Activated CD8-positive, alpha-beta memory T cell treated with anti-CD3 and anti-CD28 coated beads, Interleukin-2, amount 10 ng/mL, durations not matched to agents 7 days and 5 days (primary cell): Measurements from ENCODE around the gene CHD2. TPM values are rescaled to one million over a fixed set of nuclear protein-coding genes. Genes with fewer than 3 reads are reported as not detected.
A peak's percentile ranks its signal among the peaks of the same experiment; 100 is the strongest.
"Not testable (repeated sequence)": the region's sequence is repeated elsewhere in the genome, so short reads cannot be mapped to it uniquely, and the experiment has no call there.

ENCODE experiments used
- ATAC-seq: fragments of 150-1000 bp; cut with Tn5 transposase; one replicate; pipeline ENCODE4 v1.10.0; 2021; ENCODE audit warnings: moderate library complexity
- CTCF ChIA-PET: fragments of 350-600 bp; sonication (Branson Sonifier 250); formaldehyde crosslinking; loops from one replicate; lab custom pipeline; 2021; ENCODE audit warnings: antibody characterized with exemption; lab: Charles Lee
- DNase-seq: peaks from one replicate; pipeline ENCODE4 v3.0.0-alpha.2; 2020
- H3K27ac Mint-ChIP-seq: one replicate; pipeline ENCODE4 v1.8.0; 2021; ENCODE audit warnings: mild to moderate bottlenecking, mixed read lengths
- H3K27me3 Mint-ChIP-seq: one replicate; pipeline ENCODE4 v1.8.0; 2021; ENCODE audit warnings: mixed read lengths
- H3K36me3 Mint-ChIP-seq: one replicate; pipeline ENCODE4 v1.8.0; 2021; ENCODE audit warnings: mild to moderate bottlenecking, mixed read lengths
- H3K4me1 Mint-ChIP-seq: one replicate; pipeline ENCODE4 v1.8.0; 2021; ENCODE audit warnings: mixed read lengths
- H3K4me3 Mint-ChIP-seq: one replicate; pipeline ENCODE4 v1.8.0; 2021; ENCODE audit warnings: mild to moderate bottlenecking, moderate library complexity, mixed read lengths
- H3K9me3 Mint-ChIP-seq: one replicate; pipeline ENCODE4 v1.8.0; 2022; ENCODE audit warnings: low read depth, mixed read lengths
- total RNA-seq, 2 experiments: library from RNA; stranded (reverse); gene quantifications; one replicate each; pipeline ENCODE4 v1.2.3, GENCODE V29; 2021

Gene CHD2
- total RNA-seq, 2 experiments from 2014 or later, result 121 to 151 TPM

GRCh38 chr15:93027413-93027812 is 127.3 kb downstream of the CHD2 start:
- Mint-ChIP-seq H3K4me3 (no peak overlapping the region), H3K27me3 (no peaks in the 10 kb centered on the region), H3K27ac (no peak overlapping the region), H3K36me3 (peaks cover 40% of the 10 kb centered on the region), H3K4me1 (peaks cover 38% of the 10 kb centered on the region), H3K9me3 (no peaks in the 10 kb centered on the region)
- DNase-seq, result peak; percentile 38
- no peak for ATAC-seq
- CTCF ChIA-PET, result interaction anchor here (1.3 to 6.3 kb wide), 4 partner anchors 10 to 1092 kb away, joined by 4 to 57 read pairs (median 42); no protein-coding TSS in a partner anchor

GRCh38 chr15:93028111-93028631 is 128.0 kb downstream of the CHD2 start:
- Mint-ChIP-seq H3K36me3 (peaks cover 33% of the 10 kb centered on the region), H3K4me3 (no peak overlapping the region), H3K27ac (no peak overlapping the region), H3K4me1 (peaks cover 32% of the 10 kb centered on the region), H3K9me3 (no peaks in the 10 kb centered on the region), H3K27me3 (no peaks in the 10 kb centered on the region)
- CTCF ChIA-PET, result interaction anchor here (0.8 to 6.3 kb wide), 7 partner anchors 9 to 1092 kb away, joined by 3 to 57 read pairs (median 4); no protein-coding TSS in a partner anchor
- ATAC-seq (no peak), DNase-seq (peak; percentile 33)

GRCh38 chr15:93028632-93029213 is 128.6 kb downstream of the CHD2 start:
- Mint-ChIP-seq H3K4me3 (no peak overlapping the region), H3K27ac (no peak overlapping the region), H3K4me1 (peaks cover 28% of the 10 kb centered on the region), H3K27me3 (no peaks in the 10 kb centered on the region), H3K36me3 (peaks cover 28% of the 10 kb centered on the region), H3K9me3 (no peaks in the 10 kb centered on the region)
- CTCF ChIA-PET, result interaction anchor here (0.8 to 6.3 kb wide), 9 partner anchors 9 to 1091 kb away, joined by 3 to 57 read pairs (median 3); no protein-coding TSS in a partner anchor
- DNase-seq, result peak; percentile 40
- no peak for ATAC-seq

- CTCF ChIA-PET, result interaction anchor here (0.8 to 6.3 kb wide), 11 partner anchors 12 to 1090 kb away, joined by 3 to 57 read pairs (median 3); partner anchors contain the start of gene RGMA
- no peaks in the 10 kb centered on the region for H3K9me3 Mint-ChIP-seq
- peaks cover 24% of the 10 kb centered on the region for H3K4me1 Mint-ChIP-seq
- no peak overlapping the region for H3K27ac Mint-ChIP-seq
- no peaks in the 10 kb centered on the region for H3K27me3 Mint-ChIP-seq
- peaks cover 23% of the 10 kb centered on the region for H3K36me3 Mint-ChIP-seq
- ATAC-seq (no peak), DNase-seq (peak; percentile 39)
- no peak overlapping the region for H3K4me3 Mint-ChIP-seq
These were observed 129.2 kb downstream of the CHD2 start for GRCh38 chr15:93029214-93029835.

GRCh38 chr15:93029836-93030429 is 129.8 kb downstream of the CHD2 start:
- ATAC-seq (no peak), DNase-seq (peak; percentile 40)
- Mint-ChIP-seq H3K9me3 (no peaks in the 10 kb centered on the region), H3K27me3 (no peaks in the 10 kb centered on the region), H3K36me3 (peaks cover 17% of the 10 kb centered on the region), H3K4me1 (peaks cover 18% of the 10 kb centered on the region), H3K4me3 (no peak overlapping the region), H3K27ac (no peak overlapping the region)
- CTCF ChIA-PET, result interaction anchor here (0.6 to 6.3 kb wide), 29 partner anchors 9 to 1105 kb away, joined by 3 to 57 read pairs (median 3); partner anchors contain the start of gene RGMA

GRCh38 chr15:93030430-93031102 is 130.4 kb downstream of the CHD2 start:
- Mint-ChIP-seq H3K4me3 (no peak overlapping the region), H3K4me1 (peaks cover 12% of the 10 kb centered on the region), H3K9me3 (no peaks in the 10 kb centered on the region), H3K27me3 (no peaks in the 10 kb centered on the region), H3K27ac (no peak overlapping the region), H3K36me3 (peaks cover 10% of the 10 kb centered on the region)
- DNase-seq (peak; percentile 73), ATAC-seq (peak; percentile 86)
- CTCF ChIA-PET, result interaction anchor here (0.6 to 6.3 kb wide), 25 partner anchors 10 to 1105 kb away, joined by 3 to 57 read pairs (median 4); partner anchors contain the start of gene RGMA

GRCh38 chr15:93031103-93031464 is 131.0 kb downstream of the CHD2 start:
- Mint-ChIP-seq H3K4me3 (no peak overlapping the region), H3K9me3 (no peaks in the 10 kb centered on the region), H3K4me1 (peaks cover 11% of the 10 kb centered on the region), H3K27me3 (no peaks in the 10 kb centered on the region), H3K27ac (no peak overlapping the region), H3K36me3 (peaks cover 6% of the 10 kb centered on the region)
- no peak for ATAC-seq
- no peak for DNase-seq
- CTCF ChIA-PET, result interaction anchor here (0.8 to 6.3 kb wide), 9 partner anchors 10 to 1089 kb away, joined by 3 to 57 read pairs (median 8); partner anchors contain the start of gene RGMA

- H3K27ac Mint-ChIP-seq, H3K27me3 Mint-ChIP-seq: not testable (repeated sequence)
These were observed 131.6 kb downstream of the CHD2 start for GRCh38 chr15:93031557-93032384.

GRCh38 chr15:93032515-93033206 is 132.5 kb downstream of the CHD2 start:
- H3K4me1 Mint-ChIP-seq, ATAC-seq, H3K4me3 Mint-ChIP-seq, H3K9me3 Mint-ChIP-seq, H3K36me3 Mint-ChIP-seq, H3K27me3 Mint-ChIP-seq, DNase-seq, H3K27ac Mint-ChIP-seq: not testable (repeated sequence)
- CTCF ChIA-PET, result interaction anchor here (0.8 to 6.3 kb wide), 3 partner anchors 28 to 1087 kb away, joined by 3 to 57 read pairs (median 54); no protein-coding TSS in a partner anchor

More at GRCh38 chr15:93031557-93032384, 131.6 kb downstream of the CHD2 start:
- not testable (repeated sequence) for H3K9me3 Mint-ChIP-seq, H3K4me3 Mint-ChIP-seq, H3K36me3 Mint-ChIP-seq, H3K4me1 Mint-ChIP-seq, DNase-seq, ATAC-seq
- CTCF ChIA-PET, result interaction anchor here (1.7 to 6.3 kb wide), 4 partner anchors 56 to 1088 kb away, joined by 4 to 57 read pairs (median 32); partner anchors contain the start of gene RGMA

- Mint-ChIP-seq H3K27ac (no peak overlapping the region), H3K36me3 (no peaks in the 10 kb centered on the region), H3K27me3 (no peaks in the 10 kb centered on the region), H3K4me1 (peaks cover 9% of the 10 kb centered on the region), H3K4me3 (no peak overlapping the region), H3K9me3 (no peaks in the 10 kb centered on the region)
- CTCF ChIA-PET, result interaction anchor here (0.8 to 6.3 kb wide), 3 partner anchors 28 to 1086 kb away, joined by 3 to 57 read pairs (median 54); no protein-coding TSS in a partner anchor
- no peak for DNase-seq
- no peak for ATAC-seq
These were observed 133.4 kb downstream of the CHD2 start for GRCh38 chr15:93033434-93034045.

- no peak overlapping the region for H3K27ac Mint-ChIP-seq
- no peaks in the 10 kb centered on the region for H3K27me3 Mint-ChIP-seq
- H3K4me1 Mint-ChIP-seq, result peaks cover 7% of the 10 kb centered on the region
- CTCF ChIA-PET, result interaction anchor here (3.6 kb wide), 1 partner anchor 1085 kb away, joined by 20 read pairs; no protein-coding TSS in a partner anchor
- no peak for ATAC-seq
- H3K4me3 Mint-ChIP-seq, result no peak overlapping the region
- no peak for DNase-seq
- no peaks in the 10 kb centered on the region for H3K36me3 Mint-ChIP-seq
- no peaks in the 10 kb centered on the region for H3K9me3 Mint-ChIP-seq
These were observed 134.4 kb downstream of the CHD2 start for GRCh38 chr15:93034512-93034911.
